CD4-positive, alpha-beta T cell treated with Interleukin-6 for 4 hours (primary cell): ENCODE results near the gene PIK3R5.
"Not testable (repeated sequence)": the region's sequence is repeated elsewhere in the genome, so short reads cannot be mapped to it uniquely, and the experiment has no call there.

ENCODE experiments used
- DNase-seq: peaks from one replicate; pipeline ENCODE4 v3.0.0-alpha.2; 2020; ENCODE audit warnings: mixed read lengths

The PIK3R5 gene

DNA sequence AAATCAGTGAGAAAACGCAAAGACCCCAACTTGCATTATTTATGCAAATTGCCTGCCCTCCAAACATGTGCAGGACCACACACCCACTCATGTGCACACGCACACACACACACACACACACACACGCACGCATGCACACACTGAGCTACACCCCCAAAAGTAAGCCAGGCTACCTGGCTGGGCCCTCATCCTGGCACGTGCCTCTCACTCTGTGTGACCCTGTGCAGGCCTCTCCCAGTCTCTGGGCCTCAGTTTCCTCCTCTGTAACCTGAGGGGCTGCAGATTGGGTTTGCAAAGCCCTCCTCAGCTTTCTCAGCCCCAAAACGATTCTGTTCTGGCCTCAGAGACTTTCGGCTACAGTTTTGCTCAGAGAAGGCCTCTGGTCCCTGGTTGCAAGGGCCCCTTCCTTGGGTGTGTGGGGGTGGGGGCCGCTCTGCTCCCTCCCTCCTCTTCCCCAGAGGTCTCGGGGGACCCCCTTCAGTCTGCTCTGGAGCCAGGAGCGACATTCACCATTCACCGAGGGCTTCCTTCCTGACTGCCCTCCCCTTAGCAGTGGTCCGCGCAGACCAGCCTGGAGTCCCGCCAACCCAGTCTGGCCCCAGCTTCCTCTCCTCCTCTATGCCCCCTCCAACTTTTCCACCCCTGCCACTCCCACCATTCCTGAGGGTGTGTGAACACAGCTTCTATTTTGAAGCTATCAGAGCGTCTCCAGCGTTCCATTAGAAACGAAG lies 92.6 kb downstream of the PIK3R5 start:
- no peak for DNase-seq

DNA sequence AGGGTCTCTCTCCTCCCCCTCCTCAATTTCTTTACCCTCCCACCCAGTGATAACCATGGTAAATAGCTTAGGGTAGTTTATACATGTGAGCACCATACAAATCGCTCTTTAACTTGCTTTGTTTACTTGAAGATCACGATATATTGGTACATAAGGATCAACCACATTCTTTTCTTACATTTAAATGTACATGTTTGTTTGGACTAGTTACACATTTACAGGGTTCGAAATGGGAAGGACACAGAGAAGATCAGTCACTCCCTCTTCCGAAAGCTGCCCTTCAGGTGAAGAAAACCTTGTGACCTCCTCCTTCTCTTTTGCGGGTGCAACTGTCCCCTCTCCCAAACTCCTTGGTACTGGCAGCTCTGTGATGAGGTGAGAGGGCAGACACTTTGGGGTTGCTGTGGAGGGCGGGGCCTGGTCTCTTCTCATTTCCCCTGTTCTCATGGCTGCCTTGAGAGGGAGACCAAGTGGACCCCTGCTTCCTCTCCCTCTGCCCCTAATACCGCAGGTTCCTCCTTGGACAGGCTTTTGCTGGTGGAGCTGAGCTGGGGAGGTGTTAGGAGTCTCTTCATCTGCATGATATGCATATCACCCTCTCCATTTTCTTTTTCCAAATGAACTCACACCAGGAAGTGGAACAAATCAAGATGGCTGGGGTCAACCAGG lies 93.3 kb downstream of the PIK3R5 start:
- DNase-seq = no peak

DNA sequence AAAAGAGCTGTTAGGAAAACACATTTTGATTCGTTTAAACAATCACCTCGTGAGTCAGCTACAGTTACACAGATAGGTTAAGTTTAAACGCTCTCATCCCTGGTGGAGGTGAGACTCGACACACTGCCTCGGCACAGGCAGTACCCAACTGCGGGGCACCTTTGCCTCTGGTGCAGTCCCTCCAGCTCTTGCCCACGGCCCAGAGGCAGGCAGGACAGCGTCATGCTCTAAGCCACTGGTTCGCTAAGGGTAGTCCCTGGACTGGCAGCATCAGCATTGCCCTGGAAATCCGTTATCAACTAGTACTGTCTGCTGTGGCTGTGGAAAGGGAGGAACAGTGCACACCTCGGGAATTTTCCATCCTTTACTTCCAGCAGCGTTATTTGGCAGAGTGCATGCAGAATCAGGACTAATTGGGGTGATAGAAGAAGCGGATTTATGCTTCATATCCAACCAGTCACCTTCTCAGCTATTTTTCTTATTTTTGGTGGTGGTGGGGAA lies 94.4 kb downstream of the PIK3R5 start:
- DNase-seq = no peak

DNA sequence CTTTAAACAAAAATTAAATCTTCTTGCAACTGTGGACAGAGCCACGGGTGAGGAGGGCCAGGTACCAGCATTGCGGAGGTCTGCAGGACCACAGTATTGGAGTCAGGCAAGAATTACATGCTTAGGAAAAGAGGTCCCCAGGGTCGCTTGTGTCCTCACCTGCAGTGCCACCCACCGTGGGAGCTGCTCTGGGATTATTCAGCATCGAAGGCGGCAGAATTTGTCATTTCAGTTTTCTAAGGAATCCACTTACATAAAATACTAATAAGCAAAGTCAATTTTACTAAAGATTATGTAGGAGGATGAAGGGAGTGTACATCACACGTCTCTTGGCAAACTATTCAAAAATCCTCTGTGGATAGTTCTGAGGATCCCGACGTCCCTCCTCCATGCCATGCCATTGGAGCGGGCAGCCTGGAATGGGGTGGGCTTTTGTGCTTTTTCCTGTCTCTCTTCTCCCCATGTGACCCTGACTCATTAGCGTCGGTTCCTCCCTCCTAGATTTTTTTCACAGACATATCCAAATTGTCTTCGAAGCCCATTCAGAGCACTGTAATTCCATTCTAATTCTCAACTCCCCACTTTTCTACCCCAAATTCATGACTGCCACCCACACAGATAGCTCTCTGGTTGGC lies 95.0 kb downstream of the PIK3R5 start:
- no peak for DNase-seq

DNA sequence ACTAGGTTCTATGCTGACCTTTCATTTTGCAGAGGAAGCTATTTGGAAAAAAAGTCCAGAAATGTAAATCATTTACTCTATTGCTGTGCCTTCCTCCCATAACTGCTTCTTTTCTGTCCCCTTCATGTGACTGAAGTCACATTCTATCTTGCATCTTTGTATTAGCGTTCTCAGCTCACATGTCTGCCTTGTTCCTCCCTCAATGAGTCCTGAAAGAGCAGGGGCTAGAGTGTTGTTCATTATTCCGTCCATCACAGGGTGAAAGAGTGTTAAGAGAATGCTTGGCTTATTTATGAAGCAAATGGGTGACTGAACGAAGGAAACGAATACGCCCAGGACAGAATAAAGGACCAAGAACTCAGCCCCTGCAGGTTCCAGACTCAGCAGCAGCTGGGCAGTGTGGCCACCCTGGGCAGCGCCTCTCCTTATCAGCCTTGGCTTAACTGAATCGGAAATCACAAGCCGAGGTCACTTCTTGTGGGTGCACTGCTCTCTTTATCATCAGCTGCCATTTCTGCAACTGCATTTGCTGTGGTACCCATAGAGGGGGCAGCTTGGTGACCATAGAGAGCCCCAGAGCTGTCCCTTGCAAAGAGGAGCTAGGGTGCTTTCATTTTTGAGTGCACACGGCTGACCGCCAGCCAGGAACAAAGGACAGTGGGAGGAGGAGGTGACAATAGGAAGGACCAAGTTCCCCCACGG lies 96.2 kb downstream of the PIK3R5 start:
- no peak for DNase-seq

DNA sequence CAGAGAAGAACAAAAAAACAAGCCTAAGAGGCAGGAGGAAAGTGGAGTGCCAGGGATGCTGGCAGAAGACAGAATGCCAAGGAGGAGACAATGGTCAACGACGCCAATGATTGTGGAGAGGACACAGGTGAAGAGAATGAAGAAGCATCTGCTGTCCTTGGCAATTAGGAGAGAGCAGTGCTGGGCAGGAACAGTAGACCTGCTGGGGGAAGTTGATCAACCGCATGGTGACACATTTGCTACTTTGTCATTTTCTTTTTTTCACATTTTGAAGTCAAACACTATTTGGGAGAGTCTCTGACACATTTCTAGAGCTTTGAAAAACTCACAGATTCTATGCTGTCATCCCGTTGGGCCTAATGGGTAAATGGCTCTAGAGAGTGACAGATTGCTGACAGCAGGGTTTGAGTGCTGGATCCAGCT lies 97.0 kb downstream of the PIK3R5 start:
- no peak for DNase-seq

DNA sequence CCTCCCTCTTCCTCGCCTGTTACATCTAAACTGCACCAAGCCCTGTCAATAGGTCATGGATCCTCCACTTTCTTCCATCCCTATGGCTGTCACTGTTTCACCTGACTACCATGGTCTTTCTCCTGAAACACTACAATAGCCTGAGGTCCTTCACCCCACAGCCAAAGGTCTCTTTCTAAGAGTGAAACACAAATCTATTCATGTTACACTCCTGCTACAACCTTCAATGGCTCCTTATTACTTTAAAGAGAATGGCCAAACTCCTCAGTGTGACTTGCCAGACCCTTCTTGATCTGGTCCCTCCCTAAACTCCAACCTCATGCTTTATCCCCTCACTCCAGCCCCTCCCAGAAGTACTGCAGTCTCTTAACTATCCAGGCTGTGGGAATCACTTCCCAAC lies 97.4 kb downstream of the PIK3R5 start:
- no peak for DNase-seq

DNA sequence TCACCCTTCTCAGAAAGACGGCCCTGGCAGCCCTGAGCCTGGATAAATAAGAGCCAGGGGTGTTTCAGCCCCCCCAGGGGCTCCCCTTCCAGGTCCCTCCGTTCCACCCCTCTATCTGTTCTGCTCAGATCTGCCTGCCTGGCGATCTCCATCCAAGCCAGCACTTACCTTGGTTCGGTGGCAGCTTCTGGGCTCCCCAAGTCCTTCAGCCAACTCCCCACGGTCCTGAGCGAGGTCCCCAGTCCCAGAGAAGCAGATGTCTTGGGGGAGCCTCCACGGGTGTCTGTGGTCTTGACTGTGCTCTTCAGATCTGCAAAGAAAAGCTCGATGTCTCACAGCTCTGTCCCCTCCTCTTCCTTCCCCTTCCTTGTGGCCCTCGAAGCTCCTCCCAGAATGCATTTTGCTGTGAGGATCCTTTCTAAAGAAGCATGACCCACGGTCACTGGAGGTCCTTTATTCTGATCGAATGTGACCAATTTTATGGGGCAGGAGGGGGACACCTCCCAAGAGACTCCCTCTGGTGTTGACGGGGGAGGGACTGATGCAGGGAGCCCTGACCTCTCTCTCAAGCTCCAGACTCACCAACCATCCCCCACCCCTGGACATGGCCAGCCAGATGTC lies 98.0 kb downstream of the PIK3R5 start, which contains the start of gene PIK3R6:
Gene PIK3R6, minus strand, starts transcription at position 314 of the 621 bp plus-strand sequence. CDS start 17,880 bp downstream, outside the sequence.
- peak; percentile 29 for DNase-seq

DNA sequence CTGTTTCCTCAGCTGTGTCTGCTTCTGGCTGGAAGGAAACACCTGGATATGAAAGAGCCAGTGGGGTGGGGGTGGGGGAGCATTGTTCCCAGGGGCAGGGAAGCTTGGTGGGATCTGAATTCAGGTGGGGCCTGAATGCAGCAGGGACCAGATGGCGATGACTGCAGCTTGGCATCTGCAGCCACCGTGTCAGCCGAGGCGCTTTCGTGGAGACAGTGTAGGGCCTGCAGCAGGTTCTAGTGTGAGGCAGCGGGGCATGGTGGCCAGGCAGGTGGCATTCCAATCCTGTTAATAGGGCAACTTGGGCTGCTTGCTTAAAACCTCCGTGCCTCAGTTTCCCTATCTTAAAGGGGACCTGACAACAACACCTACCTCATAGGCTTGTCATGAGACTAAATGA lies 99.7 kb downstream of the PIK3R5 start:
- no peak for DNase-seq

DNA sequence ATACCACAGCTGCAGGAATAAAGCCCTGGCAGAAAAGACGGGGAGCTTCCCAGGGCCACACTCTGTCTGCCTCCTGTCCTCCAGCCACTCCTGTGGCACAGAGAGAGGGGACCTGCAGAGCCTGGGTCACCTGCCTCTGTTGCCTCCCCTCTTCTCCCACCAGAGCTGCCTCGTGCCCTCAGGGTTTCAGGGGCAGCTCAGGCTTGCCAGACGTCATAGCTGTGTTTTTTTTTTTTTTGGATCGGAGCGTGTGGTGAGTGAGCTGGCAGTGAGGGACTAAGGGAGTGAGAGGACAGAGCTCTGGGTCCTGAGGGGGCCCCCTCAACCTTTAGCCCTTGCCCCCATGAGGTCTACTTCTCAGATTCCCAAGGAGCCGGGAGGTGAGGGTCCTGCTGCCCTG lies 100.1 kb downstream of the PIK3R5 start:
- DNase-seq = no peak

DNA sequence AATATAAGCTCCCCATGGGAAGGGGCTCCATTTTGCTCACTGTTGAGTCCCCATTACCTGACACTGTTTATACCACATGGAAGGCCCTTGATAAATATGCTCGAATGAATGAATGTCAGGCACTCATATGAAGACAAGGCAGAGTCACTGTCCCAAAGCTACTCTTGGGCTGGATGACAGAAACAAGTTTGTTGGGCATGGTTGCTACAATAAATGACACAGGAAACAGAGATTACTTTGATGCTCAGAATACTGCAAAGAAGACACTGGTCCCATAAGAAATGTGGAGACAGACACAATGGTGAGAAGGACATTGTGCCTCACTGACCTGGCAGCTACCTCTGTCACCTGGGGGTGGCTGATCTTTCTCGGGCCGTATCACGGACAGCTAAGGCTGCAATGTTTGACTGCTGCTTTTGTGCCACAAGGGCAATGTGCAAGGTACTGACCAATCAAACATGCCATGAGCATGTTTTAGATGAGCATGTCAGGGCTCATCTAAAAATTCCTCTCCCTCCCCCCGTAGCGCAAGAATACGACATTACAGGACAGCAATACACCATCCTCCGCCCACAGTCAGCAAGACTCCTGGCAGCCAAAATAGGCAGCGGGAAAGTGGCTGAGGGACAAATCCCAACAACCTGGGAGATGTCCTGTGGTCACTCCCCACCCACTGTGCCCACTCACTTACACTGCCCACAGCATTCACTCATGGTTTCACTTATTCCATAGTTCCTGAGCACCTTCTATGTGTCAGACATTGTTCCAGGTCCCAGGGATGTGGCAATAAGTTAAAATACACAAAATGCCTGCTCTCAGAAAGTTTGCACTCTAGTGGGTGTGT lies 103.1 kb downstream of the PIK3R5 start:
- DNase-seq = no peak

DNA sequence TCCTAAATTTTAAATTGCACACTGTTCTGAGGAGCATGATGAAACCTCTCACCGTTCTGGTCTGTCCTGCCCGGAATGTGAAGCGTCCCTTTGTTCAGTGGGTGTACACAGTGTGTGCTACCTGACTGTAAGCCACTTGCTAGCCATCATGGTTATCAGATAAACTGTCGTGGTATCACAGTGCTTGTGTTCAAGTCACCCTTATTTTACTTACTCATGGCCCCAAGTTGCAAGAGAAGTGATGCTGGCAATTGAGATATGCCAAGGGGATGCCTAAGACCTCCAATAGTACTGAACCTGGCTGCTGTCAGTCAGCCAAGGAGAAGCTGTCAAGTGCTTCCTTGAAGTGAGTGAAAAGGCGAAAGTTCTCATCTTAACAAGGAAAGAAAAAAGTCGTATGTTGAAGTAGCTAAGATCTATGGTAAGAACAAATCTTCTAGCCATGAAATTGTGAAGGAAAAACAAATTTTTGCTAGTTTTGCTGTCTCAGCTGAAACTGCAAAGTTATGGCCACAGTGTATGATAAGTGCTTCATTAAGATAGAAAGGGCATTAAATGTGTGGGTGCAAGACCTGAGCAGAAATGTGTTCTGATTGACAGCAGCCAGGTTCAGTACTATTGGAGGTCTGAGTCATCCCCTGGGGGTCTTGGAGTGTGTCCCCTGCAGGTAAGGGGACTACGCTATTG lies 103.9 kb downstream of the PIK3R5 start:
- no peak for DNase-seq

DNA sequence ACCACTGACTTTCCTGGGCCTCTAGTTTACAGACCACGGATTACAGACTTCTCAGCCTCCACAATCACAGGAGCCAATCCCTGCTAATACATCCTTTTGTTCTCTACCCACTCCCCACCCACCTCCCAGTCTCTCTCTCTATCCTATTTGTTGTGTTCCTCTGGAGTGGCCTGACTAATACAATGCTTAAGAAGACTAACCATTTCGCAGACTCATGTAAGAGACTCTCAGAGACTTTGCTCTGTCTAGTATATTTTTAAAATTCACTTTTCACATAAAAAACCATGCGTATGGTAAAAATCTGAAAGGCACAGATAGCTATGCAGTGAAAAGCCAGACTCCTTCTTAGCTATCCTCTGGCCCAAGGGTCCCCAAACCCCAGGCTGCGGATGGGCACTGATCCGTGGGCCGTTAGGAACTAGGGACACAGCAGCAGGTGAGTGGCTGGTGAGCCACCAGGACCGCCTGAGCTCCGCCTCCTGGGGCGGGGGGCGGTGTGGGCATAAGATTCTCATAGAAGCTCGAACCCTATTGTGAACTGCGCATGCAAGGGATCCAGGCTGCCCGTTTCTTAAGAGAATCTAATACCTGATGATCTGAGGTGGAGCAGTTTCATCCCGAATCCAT lies 105.6 kb downstream of the PIK3R5 start:
- DNase-seq = no peak

DNA sequence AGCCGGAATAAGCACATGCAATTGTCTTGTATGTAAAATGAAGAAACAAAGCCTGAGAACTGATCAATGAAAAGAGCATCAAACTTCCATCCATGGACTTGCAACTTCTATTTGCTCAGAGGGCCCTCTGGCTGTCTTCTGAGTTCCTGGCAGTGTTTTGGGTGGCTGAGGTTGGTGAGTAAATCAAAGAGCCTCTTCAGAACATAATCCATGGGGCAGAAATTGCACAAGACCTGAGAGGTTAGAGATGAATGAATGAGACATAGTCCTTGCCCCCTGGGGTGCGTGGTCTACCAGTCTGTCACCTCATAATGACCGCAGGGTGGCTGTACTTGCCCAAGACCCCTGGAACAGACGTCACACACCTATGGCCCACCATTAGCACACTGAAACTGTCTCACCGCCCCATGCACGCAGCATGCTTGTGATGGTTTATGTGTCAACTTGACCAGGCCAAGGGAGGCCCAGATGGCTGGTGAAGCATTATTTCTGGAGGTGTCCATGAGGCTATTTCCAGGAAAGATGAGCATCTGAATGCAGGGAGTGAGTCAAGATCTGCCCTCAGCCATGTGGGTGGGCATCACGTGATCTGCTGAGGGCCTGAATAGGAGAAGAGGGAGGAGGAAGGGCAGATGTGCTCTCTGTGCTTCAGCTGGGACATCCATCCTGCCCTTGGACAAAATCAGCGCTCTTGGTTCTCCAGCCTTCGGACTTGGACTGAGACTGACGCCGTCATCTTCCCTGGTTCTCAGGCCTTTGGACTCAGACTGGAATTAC lies 106.3 kb downstream of the PIK3R5 start:
- DNase-seq = no peak

DNA sequence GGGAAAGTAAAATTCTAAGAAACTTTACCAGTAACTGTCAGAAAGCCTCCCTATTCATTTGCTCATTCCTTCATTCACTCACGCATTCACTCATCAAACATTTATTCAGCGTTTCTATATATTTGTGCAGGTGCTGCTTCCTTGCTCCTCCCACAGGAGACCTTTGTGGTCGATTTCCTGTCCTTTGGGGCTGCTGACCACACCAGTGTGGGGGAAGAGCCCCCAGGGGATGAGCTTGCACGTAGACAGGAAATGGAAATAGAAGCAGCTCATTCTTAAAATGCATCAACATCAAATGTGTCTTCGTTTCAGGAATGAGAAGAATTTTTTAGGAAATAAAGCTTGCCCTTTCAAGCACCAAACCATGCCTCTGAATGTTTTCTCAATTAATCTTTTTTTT lies 107.6 kb downstream of the PIK3R5 start:
- DNase-seq = peak; percentile 27

DNA sequence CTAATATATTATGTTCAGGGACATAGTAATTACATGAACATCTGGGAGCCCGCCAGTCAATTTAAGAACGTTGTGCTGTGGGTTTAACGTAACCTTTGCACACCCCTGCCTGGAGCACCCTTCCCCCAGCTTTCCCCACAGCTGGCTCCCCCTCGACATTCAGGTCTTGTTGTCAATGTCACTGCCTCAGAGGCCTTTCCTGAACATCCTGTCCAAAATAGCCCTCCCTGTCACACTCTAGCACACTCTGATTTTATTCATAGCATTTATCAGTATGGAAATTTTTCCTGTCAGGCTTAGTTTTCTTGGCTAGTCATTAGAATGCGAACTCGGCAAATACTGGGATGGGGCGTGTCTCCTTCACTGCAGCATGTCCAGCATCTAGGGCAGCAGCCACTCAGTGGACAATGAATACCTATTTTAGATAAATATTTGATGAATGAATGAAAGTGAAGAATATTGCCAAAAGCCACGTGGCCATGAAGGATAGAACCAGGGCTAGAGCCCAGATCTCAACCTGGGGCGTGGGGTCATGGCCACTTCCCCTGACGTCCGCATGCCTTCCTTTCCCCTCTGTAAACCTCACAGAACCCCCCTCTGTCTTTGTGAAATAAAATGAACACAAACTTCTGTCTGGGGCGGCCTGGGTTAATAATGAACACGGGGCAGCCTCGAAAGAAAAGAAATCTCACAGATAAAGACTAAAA lies 108.5 kb downstream of the PIK3R5 start:
- no peak for DNase-seq

DNA sequence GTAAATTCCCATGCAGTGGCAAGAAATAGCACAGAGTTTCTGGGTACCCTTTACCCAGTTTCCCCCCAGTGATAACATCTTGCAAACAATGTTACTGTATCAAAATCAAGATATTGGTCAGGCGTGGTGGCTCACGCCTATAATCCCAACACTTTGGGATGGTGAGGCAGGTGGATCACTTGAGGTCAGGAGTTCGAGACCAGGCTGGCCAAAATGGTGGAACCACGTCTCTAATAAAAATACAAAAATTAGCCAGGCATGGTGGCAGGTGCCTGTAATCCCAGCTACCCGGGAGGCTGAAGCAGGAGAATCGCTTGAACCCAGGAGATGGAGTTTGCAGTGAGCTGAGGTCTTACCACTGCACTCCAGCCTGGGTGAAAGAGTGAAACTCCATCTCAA lies 109.3 kb downstream of the PIK3R5 start:
- not testable (repeated sequence) for DNase-seq

DNA sequence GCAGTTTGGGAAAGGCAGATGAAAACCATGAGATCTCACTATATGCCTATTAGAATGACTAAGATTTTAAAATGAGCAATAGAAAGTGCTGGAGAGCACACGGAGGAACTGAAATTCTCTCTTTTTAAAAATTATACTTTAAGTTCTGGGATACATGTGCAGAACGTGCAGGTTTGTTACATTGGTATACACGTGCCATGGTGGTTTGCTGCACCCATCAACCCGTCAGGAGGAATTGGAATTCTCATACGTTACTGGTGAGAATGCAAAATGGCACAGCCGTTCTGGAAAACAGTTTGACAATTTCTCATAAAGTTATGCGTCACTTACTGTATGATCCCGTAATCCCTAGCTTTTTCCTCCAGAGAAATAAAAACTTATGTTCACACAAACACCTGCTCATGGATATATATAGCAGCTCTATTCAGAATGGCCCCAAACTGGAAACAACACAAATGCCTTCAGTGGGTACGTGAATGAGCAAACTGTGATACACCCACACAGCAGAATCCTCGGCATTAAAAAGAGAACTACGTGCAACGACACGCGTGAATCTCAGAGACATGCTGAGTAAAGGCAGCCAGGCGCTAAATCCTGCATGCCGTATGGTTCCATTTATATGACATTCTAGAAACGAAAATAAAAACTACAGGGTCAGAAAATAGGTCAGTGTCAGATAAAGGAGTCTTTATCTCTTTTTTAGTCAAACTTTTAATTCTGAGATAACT lies 109.9 kb downstream of the PIK3R5 start:
- DNase-seq = no peak
